Endothelial cell of umbilical vein (primary cell): ENCODE results near the gene CAPN14. TPM values are rescaled to one million over a fixed set of nuclear protein-coding genes. Genes with fewer than 3 reads are reported as not detected.

Source experiments
- BruUV-seq: library from RNA; stranded (reverse); fragments of 400-500 nt; replicated peaks from 2 replicates; lab custom pipeline; 2021; lab: Mats Ljungman, UMichigan
- CTCF ChIA-PET: fragments of 300-600, 350-600 bp; sonication (Branson Sonifier 250); formaldehyde crosslinking; loops from one replicate; lab custom pipeline; 2021; ENCODE audit warnings: antibody characterized with exemption, inconsistent platforms; lab: Charles Lee
- POLR2A ChIA-PET: fragments of 300-600, 350-600 bp; sonication (Branson Sonifier 250); formaldehyde crosslinking; loops from one replicate; lab custom pipeline; 2021; ENCODE audit warnings: antibody characterized with exemption, inconsistent platforms; lab: Charles Lee
- DNase-seq: peaks from one replicate; pipeline ENCODE4 v3.0.0-alpha.2; 2011; ENCODE audit warnings: low read depth, low spot score
- FAIRE-seq: peaks from 2 replicates; lab custom pipeline; 2011; peaks lifted over from hg19 to GRCh38; lab: Jason Lieb, UNC
- H2AFZ ChIP-seq: 2 replicates; pipeline ENCODE4 v1.6.0; 2012; ENCODE audit warnings: low read depth, low read length, control low read depth, inconsistent platforms
- H3K27ac ChIP-seq: 2 replicates; pipeline ENCODE4 v1.5.1; 2011; ENCODE audit warnings: low read depth, mild to moderate bottlenecking, control low read depth, low read length, moderate library complexity; ENCODE audit not compliant: insufficient read depth
- H3K27me3 ChIP-seq, 2 experiments: 2 replicates each; pipeline versions ENCODE4 v1.6.0 to v1.6.1; 2011; ENCODE audit warnings: low read length in 2 of 2, mixed read lengths in 1 of 2; ENCODE audit not compliant: control insufficient read depth in 2 of 2, insufficient read depth in 2 of 2
- H3K36me3 ChIP-seq, 2 experiments: 2 replicates in 1 of 2; 3 replicates in 1 of 2; pipeline ENCODE4 v1.5.1; 2011; ENCODE audit warnings: low read length in 2 of 2, mild to moderate bottlenecking in 1 of 2, moderate library complexity in 1 of 2; ENCODE audit not compliant: control insufficient read depth in 2 of 2, insufficient read depth in 2 of 2; ENCODE audit errors: extremely low read depth in 1 of 2
- H3K4me1 ChIP-seq: 3 replicates; pipeline ENCODE4 v1.5.1; 2011; ENCODE audit warnings: mild to moderate bottlenecking, low read length; ENCODE audit not compliant: control insufficient read depth, insufficient read depth; ENCODE audit errors: extremely low read depth
- H3K4me2 ChIP-seq: 2 replicates; pipeline ENCODE4 v1.6.1; 2011; ENCODE audit warnings: low read length, control low read depth, mixed read lengths; ENCODE audit not compliant: insufficient read depth
- H3K4me3 ChIP-seq, 3 experiments: fragments of 200-600 bp in 1 of 3; sonication (generic), shearing (Covaris generic) in 1 of 3; replicated peaks in 1 of 3; 2 replicates each; pipeline ENCODE4 v1.5.1; 2011 to 2016; ENCODE audit warnings: control low read depth in 3 of 3, low read length in 3 of 3, mild to moderate bottlenecking in 2 of 3, inconsistent platforms in 1 of 3, low read depth in 1 of 3, moderate library complexity in 1 of 3; ENCODE audit not compliant: insufficient read depth in 1 of 3
- H3K79me2 ChIP-seq: 2 replicates; pipeline ENCODE4 v1.6.0; 2012; ENCODE audit warnings: low read length, inconsistent platforms; ENCODE audit not compliant: control insufficient read depth, insufficient read depth
- H3K9ac ChIP-seq: replicated peaks from 2 replicates; pipeline ENCODE3; 2011; ENCODE audit warnings: low read length, control low read depth; ENCODE audit not compliant: insufficient read depth; ENCODE audit errors: extremely low read depth
- H3K9me1 ChIP-seq: replicated peaks from 3 replicates; pipeline ENCODE4 v1.6.0; 2011; ENCODE audit warnings: mild to moderate bottlenecking, low read length; ENCODE audit not compliant: control insufficient read depth, insufficient read depth; ENCODE audit errors: extremely low read depth
- H3K9me3 ChIP-seq: replicated peaks from 2 replicates; pipeline ENCODE4 v1.5.1; 2012; ENCODE audit warnings: low read length, inconsistent platforms; ENCODE audit not compliant: control insufficient read depth, insufficient read depth
- H4K20me1 ChIP-seq: replicated peaks from 2 replicates; pipeline ENCODE3; 2011; ENCODE audit warnings: mild to moderate bottlenecking, low read length; ENCODE audit not compliant: control insufficient read depth, insufficient read depth; ENCODE audit errors: extremely low read depth
- EZH2 ChIP-seq: IDR thresholded peaks from 2 replicates; pipeline ENCODE4 v1.6.1; 2012; ENCODE audit warnings: borderline replicate concordance, low read depth, mild to moderate bottlenecking, moderate library complexity, low read length, inconsistent platforms; ENCODE audit not compliant: severe bottlenecking
- FOS ChIP-seq: IDR thresholded peaks from 2 replicates; pipeline ENCODE4 v1.6.1; 2011; ENCODE audit warnings: mild to moderate bottlenecking, low read length, moderate library complexity, borderline replicate concordance; ENCODE audit not compliant: insufficient read depth
- GATA2 ChIP-seq: IDR thresholded peaks from 2 replicates; pipeline ENCODE4 v1.7.0; 2011; ENCODE audit warnings: low read depth, mild to moderate bottlenecking, moderate library complexity, mixed read lengths, low read length; ENCODE audit not compliant: insufficient read length, insufficient read depth
- JUN ChIP-seq: IDR thresholded peaks from 2 replicates; pipeline ENCODE4 v1.6.1; 2011; ENCODE audit warnings: borderline replicate concordance, low read depth; ENCODE audit not compliant: insufficient read length, insufficient read depth
- MYC ChIP-seq: IDR thresholded peaks from one replicate; pipeline ENCODE4 v1.6.1; 2011; ENCODE audit warnings: mild to moderate bottlenecking, low read depth, low read length
- POLR2A ChIP-seq: IDR thresholded peaks from 2 replicates; pipeline ENCODE4 v1.6.1; 2012; ENCODE audit warnings: low read depth, mild to moderate bottlenecking, control low read depth, low read length
- POLR2AphosphoS5 ChIP-seq: IDR thresholded peaks from 2 replicates; pipeline ENCODE4 v1.6.1; 2012; ENCODE audit warnings: low read depth, mild to moderate bottlenecking, control low read depth, low read length, moderate library complexity; ENCODE audit not compliant: insufficient read depth
- dilution Hi-C: fragments of 300-500 bp; cut with MboI; formaldehyde crosslinking; loops from one replicate; pipeline ENCODE4 v1.15.0; 2019; ENCODE audit warnings: low sequenced_read_pairs; ENCODE audit not compliant: extremely low pct_ligation_motif_present
- intact Hi-C: fragments of 100-400 bp; cut with micrococcal nuclease; formaldehyde crosslinking; loops from one replicate; pipeline ENCODE4 v1.10.0; 2022
- polyA plus RNA-seq, 4 experiments: library from polyadenylated mRNA; depleted of rRNA in 3 of 4; stranded (reverse) in 3 of 4; unstranded in 1 of 4; fragments of >200 nt; gene quantifications; 2 replicates each; pipeline versions ENCODE4 v1.2.1 to v1.2.3, GENCODE V29; 2011 to 2012; ENCODE audit warnings: missing spikeins in 1 of 4
- total RNA-seq: library from RNA; stranded (reverse); gene quantifications from 2 replicates; pipeline ENCODE4 v1.2.3, GENCODE V29; 2021
- TF ChIP-seq, protein P1 (sequence below): IDR thresholded peaks from 2 replicates; pipeline ENCODE4 v1.6.1; 2011; ENCODE audit not compliant: insufficient read depth, insufficient read length
- TF ChIP-seq, protein P2 (sequence below), 2 donors: IDR thresholded peaks; 1 replicate in 1 of 2; 2 replicates in 1 of 2; pipeline ENCODE4 v1.5.1; 2011; ENCODE audit warnings: low read length in 2 of 2, mild to moderate bottlenecking in 2 of 2, moderate library complexity in 2 of 2, control low read depth in 1 of 2, inconsistent platforms in 1 of 2, low read depth in 1 of 2; ENCODE audit not compliant: insufficient read depth in 1 of 2; ENCODE audit errors: extremely low read depth in 1 of 2

Gene CAPN14
- total and polyA plus RNA-seq, 2 donors (not counting 3 experiments of a cell fraction or from before 2014, with no cell fraction given), result 0.01 to 0.15 TPM

DNA sequence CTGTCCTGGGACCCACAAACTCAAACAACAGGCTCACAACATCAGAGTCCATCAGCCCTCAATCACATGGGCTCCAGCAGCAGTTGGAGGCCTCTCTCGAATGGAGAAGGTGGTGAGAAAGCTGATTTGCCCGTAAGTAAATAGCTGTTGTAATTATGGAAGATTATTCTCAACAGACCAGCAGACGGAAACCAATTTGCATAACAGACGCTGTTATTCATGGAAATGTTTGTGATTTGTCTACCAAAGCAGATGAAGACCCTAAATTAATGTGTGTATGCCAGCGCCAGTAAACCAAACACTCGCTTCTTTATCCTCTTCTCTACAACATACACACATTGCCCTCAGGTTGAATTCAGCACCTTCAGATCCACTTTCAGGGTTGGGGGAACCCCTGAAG lies 55.7 kb downstream of the CAPN14 start:
- Histone ChIP-seq H3K79me2 (no peaks in the 10 kb centered on the region), H3K9ac (no peak overlapping the region), H3K36me3 (no peaks in the 10 kb centered on the region), H3K4me2 (no peak overlapping the region), H3K27ac (no peak overlapping the region), H3K27me3 (no peaks in the 10 kb centered on the region), H4K20me1 (no peaks in the 10 kb centered on the region), H3K9me3 (no peaks in the 10 kb centered on the region), H3K4me3 (no peak overlapping the region), H3K9me1 (no peaks in the 10 kb centered on the region), H3K4me1 (no peaks in the 10 kb centered on the region), H2AFZ (no peak overlapping the region)
- CTCF ChIA-PET, result no interaction called here
- no peak for TF ChIP-seq JUN
- no peak for TF ChIP-seq EZH2
- TF ChIP-seq POLR2AphosphoS5, result no peak
- no peak for TF ChIP-seq POLR2A
- TF ChIP-seq MYC, result no peak
- TF ChIP-seq, protein P1, sequence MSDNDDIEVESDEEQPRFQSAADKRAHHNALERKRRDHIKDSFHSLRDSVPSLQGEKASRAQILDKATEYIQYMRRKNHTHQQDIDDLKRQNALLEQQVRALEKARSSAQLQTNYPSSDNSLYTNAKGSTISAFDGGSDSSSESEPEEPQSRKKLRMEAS, result no peak
- no peak for TF ChIP-seq GATA2
- no peak for TF ChIP-seq FOS
- TF ChIP-seq, protein P2, sequence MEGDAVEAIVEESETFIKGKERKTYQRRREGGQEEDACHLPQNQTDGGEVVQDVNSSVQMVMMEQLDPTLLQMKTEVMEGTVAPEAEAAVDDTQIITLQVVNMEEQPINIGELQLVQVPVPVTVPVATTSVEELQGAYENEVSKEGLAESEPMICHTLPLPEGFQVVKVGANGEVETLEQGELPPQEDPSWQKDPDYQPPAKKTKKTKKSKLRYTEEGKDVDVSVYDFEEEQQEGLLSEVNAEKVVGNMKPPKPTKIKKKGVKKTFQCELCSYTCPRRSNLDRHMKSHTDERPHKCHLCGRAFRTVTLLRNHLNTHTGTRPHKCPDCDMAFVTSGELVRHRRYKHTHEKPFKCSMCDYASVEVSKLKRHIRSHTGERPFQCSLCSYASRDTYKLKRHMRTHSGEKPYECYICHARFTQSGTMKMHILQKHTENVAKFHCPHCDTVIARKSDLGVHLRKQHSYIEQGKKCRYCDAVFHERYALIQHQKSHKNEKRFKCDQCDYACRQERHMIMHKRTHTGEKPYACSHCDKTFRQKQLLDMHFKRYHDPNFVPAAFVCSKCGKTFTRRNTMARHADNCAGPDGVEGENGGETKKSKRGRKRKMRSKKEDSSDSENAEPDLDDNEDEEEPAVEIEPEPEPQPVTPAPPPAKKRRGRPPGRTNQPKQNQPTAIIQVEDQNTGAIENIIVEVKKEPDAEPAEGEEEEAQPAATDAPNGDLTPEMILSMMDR (IDR thresholded peaks at IDR 0.05; ENCODE audit: extremely low read depth in 1 of 2, insufficient read depth in 1 of 2, low read depth in 1 of 2, low read length in 2 of 2), result no peak
- no peak for DNase-seq
- no peak for FAIRE-seq
- intact Hi-C loops, result no loop called here
- POLR2A ChIA-PET, result no interaction called here
- dilution Hi-C loops, result no loop called here
- no TSS peak for BruUV-seq
